ENCODE data around the gene LRRC56.
"Not testable (repeated sequence)": the region's sequence is repeated elsewhere in the genome, so short reads cannot be mapped to it uniquely, and the experiment has no call there.

Gene LRRC56

DNA sequence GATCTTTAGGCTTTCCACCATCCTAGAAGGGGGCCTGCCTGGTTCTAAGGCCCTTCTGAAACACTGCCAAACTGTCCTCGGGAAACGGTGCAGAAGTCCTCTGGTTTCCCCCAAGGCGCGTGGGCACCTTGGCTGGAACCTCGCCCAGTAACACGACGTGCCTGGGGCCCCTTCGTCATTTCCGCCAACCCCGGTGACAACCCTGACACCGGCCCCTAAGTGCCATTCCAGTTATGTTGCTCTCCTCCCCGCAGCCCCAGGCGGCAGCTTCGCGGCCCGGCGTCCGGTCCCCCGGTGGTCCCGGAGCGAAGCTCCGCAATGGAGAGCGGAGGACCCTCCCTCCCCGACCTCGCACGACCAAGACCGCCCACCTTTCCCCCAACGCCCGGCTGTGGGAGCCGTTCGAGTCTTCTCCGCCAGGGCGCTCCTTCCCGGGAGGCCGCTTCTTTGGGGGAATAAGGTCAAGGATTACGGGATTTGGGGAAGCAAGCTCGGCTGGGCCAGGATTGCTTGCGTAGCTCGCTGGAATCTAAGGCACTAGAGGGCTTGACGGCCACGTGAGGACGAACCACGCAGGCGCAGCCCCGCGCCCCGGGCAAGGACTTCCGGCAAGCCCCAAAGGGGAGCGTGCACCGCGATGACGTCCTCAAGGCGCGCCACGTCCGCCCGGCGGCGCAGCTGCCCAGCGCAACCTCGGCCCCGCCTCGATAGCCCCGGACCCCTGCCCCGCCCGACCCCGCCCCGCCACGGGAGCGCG, 30.9 kb upstream of the LRRC56 start:
- FAIRE-seq (no peak), DNase-seq (ENCODE audit: insufficient read length, low spot score) (peak; percentile 99)
- peak; percentile 48 for TF ChIP-seq POLR2A (IDR thresholded peaks at IDR 0.05; ENCODE audit: low read depth, low read length)

DNA sequence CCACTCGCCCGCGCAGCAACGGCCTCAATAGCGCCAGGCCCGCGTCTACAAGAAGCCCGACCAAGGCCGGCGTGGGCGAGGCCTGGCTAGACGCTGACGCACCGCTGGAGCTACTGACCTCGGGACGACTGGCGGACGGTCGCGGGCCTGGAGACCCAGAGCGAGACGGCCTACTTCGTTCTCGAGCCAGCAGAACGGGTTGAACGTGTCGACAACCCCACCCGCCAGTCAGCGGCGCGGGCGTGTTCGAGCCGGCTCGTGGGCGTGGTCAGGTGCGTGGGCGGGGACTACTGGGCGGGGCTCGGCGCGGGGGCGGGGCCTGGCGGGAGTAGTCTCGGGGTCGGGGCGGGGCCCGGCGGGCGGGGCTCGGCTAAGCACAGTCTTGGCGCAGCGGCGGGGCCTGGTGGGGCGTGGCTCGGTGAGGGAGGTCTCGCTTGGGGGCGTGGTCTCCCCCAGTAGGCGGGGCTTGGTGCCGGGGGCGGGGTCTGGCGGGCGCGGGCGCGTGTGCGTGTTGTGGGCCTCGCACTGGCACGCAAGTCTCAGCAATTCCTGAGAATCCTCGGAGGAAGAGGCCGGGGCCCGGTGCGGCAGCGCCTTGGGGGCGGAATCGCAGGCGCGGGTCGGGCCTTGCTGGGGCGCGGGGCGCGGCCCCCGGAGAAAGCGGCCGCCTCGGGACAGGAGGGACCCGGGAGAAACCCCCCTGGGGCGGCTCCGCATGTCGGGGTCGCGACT, 30.2 kb upstream of the LRRC56 start, which contains the start of gene RNH1:
RNH1 (minus strand) TSS at position 248 of the 732 bp plus-strand sequence. CDS start 5,080 bp downstream, outside the sequence.
- TF ChIP-seq POLR2A (IDR thresholded peaks at IDR 0.05; ENCODE audit: low read depth, low read length), result peak; percentile 86
- FAIRE-seq (no peak), DNase-seq (ENCODE audit: insufficient read length, low spot score) (peak; percentile 94)

DNA sequence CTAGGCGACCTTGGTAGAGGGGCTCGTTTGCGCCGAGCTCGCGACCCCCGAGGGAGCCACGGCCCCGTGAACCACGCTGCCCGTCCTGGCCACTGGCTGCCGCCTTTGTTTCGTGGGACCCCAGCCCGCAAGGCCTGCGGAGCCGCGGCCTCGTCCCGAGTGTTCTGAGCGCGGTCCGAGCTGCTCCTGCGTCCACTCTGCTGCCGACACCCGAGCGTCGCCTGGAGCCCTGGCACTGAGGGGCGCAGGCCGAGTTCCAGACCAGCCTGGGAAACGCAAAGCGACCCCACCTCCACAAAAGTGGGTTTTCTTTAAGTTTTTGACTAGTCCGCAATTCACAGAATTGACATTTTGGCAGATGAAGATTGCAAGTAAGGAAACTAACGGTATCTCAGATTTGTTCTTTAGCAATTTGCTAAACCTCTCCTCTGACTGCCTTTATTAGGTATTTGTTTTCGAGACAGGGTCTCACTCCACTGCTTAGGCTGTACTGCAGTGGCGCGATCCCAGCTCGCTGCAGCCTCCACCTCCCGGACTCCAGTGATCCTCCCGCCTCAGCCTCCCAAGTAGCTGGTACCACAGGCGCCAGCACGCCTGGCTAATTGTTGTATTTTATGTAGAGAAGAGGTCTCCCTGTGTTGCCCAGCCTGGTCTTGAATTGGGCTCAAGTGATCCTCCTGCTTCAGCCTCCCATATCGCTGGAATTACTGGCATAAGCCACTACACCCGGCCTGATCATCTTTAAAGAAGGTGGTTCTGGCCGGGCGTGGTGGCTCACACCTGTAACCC, 29.4 kb upstream of the LRRC56 start:
- no peak for FAIRE-seq
- no peak for DNase-seq (ENCODE audit: insufficient read length, low spot score)
- TF ChIP-seq POLR2A (IDR thresholded peaks at IDR 0.05; ENCODE audit: low read depth, low read length), result no peak

DNA sequence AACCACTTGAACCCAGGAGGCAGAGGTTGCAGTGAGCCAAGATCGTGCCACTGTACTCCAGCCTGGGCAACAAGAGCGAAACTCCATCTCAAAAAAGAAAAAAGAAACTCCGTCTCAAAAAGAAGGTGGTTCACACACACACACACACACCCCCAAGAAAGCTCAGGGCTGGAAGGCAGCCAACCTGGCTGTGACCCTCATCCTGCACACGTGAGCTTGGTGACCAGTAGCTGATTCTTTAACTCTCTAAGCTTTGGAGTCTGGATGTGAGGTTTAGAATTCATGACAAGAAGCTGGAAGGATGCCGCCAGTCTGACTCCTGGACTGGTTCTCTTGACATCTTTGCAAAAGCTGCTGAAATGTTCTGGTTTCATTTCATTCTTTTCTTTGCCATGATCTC, 28.4 kb upstream of the LRRC56 start:
- no peak for TF ChIP-seq POLR2A (IDR thresholded peaks at IDR 0.05; ENCODE audit: low read depth, low read length)
- FAIRE-seq, result no peak
- DNase-seq (ENCODE audit: insufficient read length, low spot score), result no peak

DNA sequence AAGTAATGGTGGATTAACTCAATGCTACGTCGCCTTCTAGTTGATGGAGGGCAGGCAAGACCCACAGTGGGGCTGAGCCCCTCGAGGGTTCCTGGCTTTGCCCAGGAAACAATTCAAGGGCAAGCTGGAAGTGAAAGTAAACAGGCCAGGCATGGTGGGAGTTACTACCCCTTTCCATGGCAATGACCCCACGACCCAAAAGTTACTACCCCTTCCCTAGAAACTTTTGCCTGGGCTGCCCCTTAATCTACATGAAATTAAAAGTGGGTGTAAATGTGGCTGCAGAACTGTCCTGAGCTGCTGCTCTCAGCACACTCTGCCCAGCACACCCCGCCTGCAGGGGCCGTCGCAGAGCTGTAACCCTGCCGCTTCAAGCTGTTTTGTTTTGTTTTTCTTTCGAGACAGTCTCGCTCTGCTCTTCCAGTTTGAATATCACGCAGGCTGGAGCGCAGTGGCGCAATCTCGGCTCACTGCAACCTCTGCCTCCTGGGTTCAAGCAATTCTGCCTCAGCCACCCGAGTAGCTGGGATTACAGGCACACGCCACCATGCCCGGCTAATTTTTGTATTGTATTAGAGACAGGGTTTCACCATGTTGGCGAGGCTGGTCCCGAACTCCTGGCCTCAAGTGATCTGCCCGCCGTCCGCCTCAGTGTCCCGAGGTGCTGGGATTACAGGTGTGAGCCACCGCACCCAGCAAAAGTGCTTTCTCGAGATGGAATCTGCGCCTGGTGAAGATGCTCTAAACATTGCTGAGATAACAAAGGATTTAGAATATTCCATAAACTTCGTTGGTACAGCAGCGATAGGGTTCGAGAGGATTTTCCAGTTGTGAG, 24.3 kb upstream of the LRRC56 start:
- DNase-seq (ENCODE audit: insufficient read length, low spot score), result no peak
- no peak for FAIRE-seq
- no peak for TF ChIP-seq POLR2A (IDR thresholded peaks at IDR 0.05; ENCODE audit: low read depth, low read length)

DNA sequence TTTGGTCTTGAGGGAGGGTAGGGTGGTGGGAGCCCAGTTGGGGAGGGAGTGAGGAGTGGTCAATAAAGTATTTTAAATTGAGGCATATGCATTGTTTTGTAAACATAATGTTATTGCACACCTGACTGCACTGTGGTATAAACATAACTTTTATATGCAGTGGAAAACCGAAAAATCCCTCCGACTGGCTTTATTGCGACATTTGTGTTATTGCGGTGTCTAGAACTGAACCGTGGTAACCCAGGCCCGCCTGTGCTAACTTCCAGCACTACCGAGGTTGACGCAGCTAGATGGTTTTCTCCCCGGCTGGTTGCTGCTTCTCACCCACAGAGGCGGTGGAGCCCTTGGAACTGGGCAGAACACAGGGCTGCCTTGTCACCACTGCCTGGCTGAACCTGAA, 22.7 kb upstream of the LRRC56 start:
- no peak for DNase-seq (ENCODE audit: insufficient read length, low spot score)
- no peak for TF ChIP-seq POLR2A (IDR thresholded peaks at IDR 0.05; ENCODE audit: low read depth, low read length)
- no peak for FAIRE-seq

DNA sequence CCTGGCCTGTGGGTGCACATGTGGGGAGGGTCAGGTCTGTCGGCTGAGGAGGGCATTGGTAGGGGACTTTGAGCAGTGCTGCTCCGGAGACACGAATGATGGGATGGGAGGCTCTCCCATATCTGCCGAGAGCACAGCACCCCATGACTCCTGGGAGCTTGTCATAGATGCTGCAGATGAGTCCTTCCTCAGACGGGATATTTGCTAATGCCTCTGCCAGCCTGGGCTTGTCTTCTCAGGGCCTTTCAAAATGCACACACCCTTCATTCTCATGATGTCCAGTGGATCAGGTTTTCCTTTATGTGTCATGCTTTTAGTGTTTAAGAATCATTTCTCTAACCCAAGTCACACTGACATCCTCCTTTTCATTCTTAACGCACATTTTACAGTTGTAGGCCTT, 22.2 kb upstream of the LRRC56 start:
- TF ChIP-seq POLR2A (IDR thresholded peaks at IDR 0.05; ENCODE audit: low read depth, low read length), result no peak
- DNase-seq (ENCODE audit: insufficient read length, low spot score), result no peak
- no peak for FAIRE-seq

DNA sequence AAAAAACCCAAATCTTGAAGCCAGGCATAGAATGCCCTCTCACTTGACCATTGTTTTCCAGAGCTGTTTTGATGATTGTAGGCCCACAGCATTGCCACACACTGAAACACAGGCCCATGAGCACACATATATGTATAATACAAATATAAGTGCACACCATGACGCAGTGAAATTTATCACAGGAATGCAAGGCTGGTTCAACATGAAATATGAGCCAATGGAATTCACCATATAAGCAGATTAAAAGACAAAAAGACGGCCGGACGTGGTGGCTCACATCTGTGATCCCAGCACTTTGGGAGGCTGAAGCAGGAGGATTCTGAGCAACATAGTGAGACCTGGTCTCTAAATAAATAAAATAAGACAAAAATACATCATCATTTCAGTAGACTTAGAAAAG, 20.9 kb upstream of the LRRC56 start:
- DNase-seq (ENCODE audit: insufficient read length, low spot score), result no peak
- no peak for TF ChIP-seq POLR2A (IDR thresholded peaks at IDR 0.05; ENCODE audit: low read depth, low read length)
- FAIRE-seq, result no peak

DNA sequence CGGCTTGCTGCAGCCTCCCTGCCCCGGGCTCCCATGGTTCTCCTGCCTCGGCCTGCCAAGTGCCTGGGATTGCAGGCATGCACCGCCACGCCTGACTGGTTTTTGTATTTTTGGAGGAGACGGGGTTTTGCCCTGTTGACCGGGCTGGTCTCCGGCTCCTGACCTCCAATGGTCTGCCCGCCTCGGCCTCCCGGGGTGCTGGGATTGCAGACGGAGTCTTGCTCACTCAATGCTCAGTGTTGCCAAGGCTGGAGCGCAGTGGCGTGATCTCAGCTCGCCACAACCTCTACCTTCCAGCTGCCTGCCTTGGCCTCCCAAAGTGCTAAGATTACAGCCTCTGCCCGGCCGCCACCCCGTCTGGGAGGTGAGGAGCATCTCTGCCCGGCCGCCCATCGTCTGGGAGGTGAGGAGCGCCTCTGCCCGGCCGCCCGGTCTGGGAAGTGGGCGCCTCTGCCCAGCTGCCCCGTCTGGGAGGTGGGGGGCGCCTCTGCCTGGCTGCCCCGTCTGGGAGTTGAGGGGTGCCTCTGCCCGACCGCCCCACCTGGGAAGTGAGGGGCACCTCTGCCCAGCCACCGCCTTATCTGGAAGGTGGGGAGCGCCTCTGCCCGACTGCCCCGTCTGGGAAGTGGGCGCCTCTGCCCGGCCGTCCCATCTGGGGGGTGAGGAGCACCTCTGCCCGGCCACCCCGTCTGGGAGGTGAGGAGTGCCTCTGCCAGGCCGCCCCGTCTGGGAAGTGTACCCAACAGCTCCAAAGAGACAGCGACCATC, 20.2 kb upstream of the LRRC56 start:
- not testable (repeated sequence) for FAIRE-seq; DNase-seq (ENCODE audit: insufficient read length, low spot score)

DNA sequence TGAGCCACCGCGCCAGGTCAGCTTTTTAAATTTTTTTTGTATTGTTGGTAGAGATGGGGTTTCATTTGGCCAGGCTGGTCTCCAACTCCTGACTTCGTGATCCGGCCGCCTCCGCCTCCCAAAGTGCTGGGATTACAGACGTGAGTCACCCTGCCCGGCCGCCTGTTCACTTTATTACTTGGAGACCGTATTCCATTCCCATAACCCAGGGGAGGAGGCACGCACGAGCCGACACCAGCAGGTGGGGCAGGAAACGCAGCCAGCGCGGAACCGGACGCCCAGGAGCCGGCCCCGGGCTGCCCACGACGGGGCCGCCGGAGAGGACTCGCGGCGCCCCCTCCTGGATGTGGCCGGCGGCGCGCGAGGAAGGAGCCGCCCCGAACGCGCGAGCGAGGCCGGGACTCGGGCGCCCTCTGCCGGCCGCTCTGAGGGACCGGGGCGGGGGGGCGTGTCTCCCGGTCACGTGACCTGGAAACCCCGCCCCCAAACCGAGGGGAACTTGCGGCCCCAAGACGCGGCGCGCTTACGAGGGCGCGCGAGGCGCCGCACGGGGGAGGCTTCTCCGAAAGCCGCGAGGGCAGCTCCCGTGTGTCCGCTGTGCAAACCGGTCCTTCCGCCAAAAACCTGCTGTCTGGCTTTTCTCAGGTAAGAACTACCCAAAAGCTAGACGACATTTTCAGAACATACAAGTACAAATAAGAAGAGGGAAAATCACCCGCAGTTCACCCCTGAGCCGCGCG, 18.7 kb upstream of the LRRC56 start:
- no peak for TF ChIP-seq POLR2A (IDR thresholded peaks at IDR 0.05; ENCODE audit: low read depth, low read length)
- DNase-seq (ENCODE audit: insufficient read length, low spot score), result no peak
- FAIRE-seq, result no peak

DNA sequence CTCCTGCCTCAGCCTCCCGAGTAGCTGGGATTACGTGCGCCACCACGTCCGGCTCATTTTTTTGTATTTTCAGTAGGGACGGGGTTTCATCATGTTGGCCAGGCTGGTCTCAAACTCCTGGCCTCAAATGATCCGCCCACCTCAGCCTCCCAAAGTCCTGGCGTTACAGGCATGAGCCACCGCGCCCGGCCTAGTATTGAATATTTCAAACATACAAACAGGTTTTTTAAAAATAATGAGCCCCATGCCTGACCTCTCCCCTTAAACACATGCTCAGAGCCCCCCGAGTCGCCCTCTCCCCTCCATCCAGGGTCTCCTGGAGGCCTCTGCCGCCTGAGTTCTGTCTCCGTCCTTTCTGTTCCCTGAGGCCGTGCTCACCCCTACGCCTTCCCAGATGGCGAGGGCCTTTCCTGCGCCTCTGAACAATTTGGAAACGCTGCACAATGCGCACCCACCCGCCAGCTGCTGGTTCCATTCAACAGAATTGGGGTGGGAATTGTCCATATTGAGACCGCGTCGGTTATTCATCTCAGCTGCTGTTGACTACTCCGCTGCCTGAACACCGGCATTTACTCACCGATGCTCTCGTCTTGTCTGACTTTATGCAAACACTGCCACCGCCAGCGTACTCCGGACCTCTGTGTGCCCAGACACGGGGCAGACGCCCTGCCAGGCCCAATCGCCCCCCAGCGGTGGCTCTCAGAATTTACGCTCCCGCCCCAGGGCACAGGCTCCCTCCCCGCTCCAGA, 16.7 kb upstream of the LRRC56 start:
- no peak for TF ChIP-seq POLR2A (IDR thresholded peaks at IDR 0.05; ENCODE audit: low read depth, low read length)

More for the DNA sequence above, 16.7 kb upstream of the LRRC56 start:
- FAIRE-seq, result no peak
- no peak for DNase-seq (ENCODE audit: insufficient read length, low spot score)

Data from H54 (cell line).